ENCODE results near the gene KRTAP10-3.

KRTAP10-3 gene

DNA sequence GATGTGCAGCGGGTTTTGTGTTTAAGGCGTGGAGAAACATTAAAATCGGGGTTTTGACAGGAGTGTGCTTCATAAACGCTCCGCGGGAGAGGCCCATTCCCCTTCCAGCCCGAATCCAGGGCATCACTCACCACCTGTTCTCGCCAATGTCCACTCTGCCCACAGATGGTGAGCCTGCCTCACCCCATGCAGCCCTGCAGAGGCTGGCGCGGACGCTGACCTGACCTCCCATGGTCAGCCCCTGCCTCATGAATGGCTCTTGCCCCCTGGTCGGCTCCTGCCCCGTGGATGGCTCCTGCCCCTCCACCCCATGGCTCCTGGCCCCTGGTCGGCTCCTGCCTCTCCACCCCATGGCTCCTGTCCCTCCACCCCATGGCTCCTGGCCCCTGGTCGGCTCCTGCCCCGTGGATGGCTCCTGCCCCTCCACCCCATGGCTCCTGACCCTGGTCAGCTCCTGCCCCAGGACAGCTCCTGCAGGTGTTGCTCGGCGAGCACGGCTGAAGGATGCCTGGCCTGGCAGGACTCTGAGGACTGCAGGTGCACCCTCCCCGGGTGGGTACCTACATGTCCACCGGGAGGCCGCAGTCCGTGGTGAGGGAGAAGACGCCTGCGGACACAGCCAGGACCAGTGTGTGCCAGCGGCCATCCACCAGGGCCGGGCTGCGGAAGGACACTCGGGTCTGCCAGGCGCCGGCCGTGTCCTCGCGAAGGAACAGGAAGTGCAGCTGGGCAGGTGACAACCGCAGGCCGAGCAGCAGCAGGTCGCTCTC lies 25.3 kb downstream of the KRTAP10-3 start:
- TF ChIP-seq, protein P1, sequence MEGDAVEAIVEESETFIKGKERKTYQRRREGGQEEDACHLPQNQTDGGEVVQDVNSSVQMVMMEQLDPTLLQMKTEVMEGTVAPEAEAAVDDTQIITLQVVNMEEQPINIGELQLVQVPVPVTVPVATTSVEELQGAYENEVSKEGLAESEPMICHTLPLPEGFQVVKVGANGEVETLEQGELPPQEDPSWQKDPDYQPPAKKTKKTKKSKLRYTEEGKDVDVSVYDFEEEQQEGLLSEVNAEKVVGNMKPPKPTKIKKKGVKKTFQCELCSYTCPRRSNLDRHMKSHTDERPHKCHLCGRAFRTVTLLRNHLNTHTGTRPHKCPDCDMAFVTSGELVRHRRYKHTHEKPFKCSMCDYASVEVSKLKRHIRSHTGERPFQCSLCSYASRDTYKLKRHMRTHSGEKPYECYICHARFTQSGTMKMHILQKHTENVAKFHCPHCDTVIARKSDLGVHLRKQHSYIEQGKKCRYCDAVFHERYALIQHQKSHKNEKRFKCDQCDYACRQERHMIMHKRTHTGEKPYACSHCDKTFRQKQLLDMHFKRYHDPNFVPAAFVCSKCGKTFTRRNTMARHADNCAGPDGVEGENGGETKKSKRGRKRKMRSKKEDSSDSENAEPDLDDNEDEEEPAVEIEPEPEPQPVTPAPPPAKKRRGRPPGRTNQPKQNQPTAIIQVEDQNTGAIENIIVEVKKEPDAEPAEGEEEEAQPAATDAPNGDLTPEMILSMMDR (IDR thresholded peaks at IDR 0.05; ENCODE audit: extremely low read depth, insufficient read depth, missing control alignments): no peak
- in situ Hi-C loops (cut with MboI; ENCODE audit: low pct_unique_long_range_greater_than_20kb, low sequenced_read_pairs, unreplicated experiment): no loop called here
- no peak for DNase-seq (ENCODE audit: low spot score)

DNA sequence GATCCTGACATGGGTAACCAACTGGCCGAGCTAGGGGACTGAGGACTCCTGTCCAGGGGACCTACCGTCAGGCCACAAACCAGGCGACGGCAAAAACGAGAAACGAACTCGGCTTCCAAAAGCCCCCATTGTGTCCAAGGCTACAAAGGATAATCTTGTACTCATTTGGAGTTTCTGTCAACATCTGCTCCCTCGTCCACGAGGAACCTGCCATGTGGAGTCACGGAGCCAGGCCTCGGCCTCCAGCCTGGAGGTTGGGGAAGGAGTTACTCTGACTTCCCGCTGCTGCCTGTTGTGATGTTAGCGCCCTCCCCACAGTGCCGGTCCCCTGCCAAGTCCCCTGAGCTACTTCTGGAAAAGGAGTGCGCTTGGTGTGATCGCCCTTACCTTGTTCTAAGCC lies 25.9 kb downstream of the KRTAP10-3 start:
- in situ Hi-C loops (cut with MboI; ENCODE audit: low pct_unique_long_range_greater_than_20kb, low sequenced_read_pairs, unreplicated experiment): no loop called here
- TF ChIP-seq, protein P1 (IDR thresholded peaks at IDR 0.05; ENCODE audit: extremely low read depth, insufficient read depth, missing control alignments): no peak
- DNase-seq (ENCODE audit: low spot score): no peak

DNA sequence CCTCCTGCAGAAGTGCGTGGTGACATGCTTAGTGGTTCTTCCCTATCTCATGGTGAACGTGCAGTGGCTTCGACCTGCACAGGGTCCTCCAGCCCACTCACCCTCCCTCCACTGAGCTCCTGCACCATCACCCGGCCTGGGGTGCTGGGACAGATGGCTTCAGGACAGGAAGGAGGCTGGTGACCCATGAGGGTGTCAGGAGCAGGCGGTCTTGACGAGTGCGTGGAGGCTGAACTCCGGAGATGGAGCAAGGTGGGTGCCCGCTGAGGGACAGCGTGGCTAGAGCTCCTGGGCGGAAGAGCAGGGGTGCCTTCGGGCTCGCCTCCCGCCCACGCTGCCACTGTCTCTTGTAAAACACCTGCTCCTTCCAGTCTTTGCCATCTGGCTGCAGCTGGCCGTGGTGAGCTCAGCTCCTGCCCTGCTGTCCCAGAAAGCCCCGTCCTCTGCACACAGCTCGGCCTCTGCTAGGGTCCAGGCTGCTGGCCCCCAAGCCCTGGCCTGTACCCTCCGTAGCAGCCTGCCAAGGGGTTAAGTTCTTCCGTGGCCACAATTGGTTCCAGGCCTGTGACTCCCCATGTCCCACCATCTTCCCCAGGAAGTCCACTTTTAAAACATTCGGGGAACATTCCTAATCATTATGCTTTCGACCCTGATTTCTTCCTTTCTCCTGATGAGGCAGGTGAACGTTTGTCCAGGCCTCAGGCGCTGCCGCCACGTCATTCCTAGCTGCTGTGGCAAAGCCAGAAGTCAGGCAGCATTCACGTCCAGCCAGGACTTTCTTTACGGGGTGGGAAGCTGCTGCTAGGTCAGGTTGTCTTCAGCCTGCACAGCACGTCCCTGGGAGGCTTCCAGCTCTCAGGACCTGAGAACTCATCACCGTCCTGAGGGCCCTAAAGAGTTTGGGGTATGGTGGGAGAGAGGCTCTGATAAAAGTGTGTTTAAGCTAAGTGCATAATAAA lies 26.7 kb downstream of the KRTAP10-3 start:
- DNase-seq (ENCODE audit: low spot score): no peak
- in situ Hi-C loops (cut with MboI; ENCODE audit: low pct_unique_long_range_greater_than_20kb, low sequenced_read_pairs, unreplicated experiment): no loop called here
- TF ChIP-seq, protein P1 (IDR thresholded peaks at IDR 0.05; ENCODE audit: extremely low read depth, insufficient read depth, missing control alignments): no peak

DNA sequence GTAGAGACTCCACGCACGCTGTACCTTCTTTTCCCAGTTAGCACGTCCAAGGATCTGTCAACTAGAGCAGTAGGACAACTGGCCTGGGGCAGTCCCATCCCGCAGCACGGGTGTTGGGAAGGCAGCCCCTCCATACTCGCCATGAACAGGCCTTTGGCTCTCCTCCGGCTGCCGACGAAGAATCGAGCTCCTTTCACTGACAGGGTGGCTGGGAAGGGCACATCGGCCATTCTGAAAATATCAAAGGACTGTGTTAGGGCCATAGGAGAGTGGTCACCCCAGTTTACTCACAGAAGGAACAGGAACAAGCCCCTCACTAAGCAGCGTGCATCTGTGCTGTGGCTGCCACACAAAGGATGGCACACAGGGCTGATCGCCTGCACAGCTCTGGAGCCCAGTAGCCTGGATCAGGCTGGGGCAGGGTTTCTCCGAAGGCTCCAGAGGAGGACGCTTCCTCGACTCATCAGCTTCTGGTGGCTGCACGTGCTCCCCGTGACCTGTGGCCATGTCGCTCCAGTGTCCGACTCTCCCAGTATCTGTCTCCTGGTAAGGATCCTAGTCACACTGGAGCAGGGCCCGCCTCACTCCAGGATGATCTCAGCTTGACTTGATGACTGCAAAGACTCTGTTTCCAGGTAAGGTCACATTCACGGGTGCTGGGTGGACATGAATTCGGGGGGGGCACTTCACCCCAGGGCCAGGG lies 27.5 kb downstream of the KRTAP10-3 start:
- DNase-seq (ENCODE audit: low spot score): no peak
- in situ Hi-C loops (cut with MboI; ENCODE audit: low pct_unique_long_range_greater_than_20kb, low sequenced_read_pairs, unreplicated experiment): no loop called here
- TF ChIP-seq, protein P1 (IDR thresholded peaks at IDR 0.05; ENCODE audit: extremely low read depth, insufficient read depth, missing control alignments): no peak

DNA sequence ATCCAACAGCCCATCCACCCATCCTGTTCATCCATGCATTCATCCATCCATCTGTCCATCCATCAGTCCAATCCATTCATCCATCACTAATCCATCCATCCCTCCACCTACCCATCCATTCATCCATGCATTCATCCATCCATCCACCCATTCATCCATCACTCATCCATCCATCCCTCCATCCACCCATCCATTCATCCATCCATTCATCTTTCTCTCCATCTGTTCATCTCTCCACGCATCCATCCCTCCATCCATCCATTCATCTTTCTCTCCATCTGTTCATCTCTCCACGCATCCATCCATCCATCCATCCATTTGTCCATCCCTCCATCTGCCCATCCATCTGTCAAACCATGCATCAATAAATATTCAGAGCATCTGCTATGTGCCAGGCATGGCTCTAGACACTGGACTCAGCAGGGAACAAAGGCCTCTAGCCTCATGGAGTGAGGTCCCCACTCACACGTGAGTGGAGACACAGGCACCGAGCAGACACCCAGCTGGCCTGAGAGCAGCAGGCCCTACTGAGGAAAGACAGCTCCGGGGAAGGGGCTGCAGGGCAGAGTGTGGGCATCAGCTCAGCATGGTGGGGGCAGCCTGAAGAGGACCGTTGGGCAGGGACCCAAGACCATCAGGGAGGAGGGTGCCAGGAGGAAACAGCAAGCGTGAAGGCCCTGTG lies 28.2 kb downstream of the KRTAP10-3 start:
- TF ChIP-seq, protein P1 (IDR thresholded peaks at IDR 0.05; ENCODE audit: extremely low read depth, insufficient read depth, missing control alignments): no peak
- no peak for DNase-seq (ENCODE audit: low spot score)
- in situ Hi-C loops (cut with MboI; ENCODE audit: low pct_unique_long_range_greater_than_20kb, low sequenced_read_pairs, unreplicated experiment): no loop called here

All from GM13977 (cell line).